SHP77 (cell line): ENCODE data around the gene PRSS50.
A peak's percentile ranks its signal among the peaks of the same experiment; 100 is the strongest.

Experiments
- DNase-seq, 2 experiments: peaks; one replicate each; lab custom pipeline; 2025; lab: John Stamatoyannopoulos, UW

Gene PRSS50

GRCh38 chr3:46692566-46692990, 25.1 kb downstream of the PRSS50 start:
- no peak for DNase-seq

- no peak for DNase-seq
Observed at GRCh38 chr3:46690798-46691197, 26.9 kb downstream of the PRSS50 start.

GRCh38 chr3:46685446-46685845, 32.2 kb downstream of the PRSS50 start:
- DNase-seq: no peak

GRCh38 chr3:46684891-46685290, 32.8 kb downstream of the PRSS50 start:
- no peak for DNase-seq

GRCh38 chr3:46682974-46683373, 34.7 kb downstream of the PRSS50 start:
- DNase-seq: no peak

- DNase-seq: no peak
Observed at GRCh38 chr3:46681856-46682540, 35.7 kb downstream of the PRSS50 start.

- DNase-seq: no peak
Observed at GRCh38 chr3:46681387-46681786, 36.3 kb downstream of the PRSS50 start.

GRCh38 chr3:46680298-46680826, 37.3 kb downstream of the PRSS50 start:
- DNase-seq: no peak

GRCh38 chr3:46679681-46680080, 38.0 kb downstream of the PRSS50 start:
- DNase-seq: no peak

GRCh38 chr3:46678280-46678679, 39.4 kb downstream of the PRSS50 start:
- DNase-seq: no peak

GRCh38 chr3:46677411-46677726, 40.3 kb downstream of the PRSS50 start:
- no peak for DNase-seq

- DNase-seq: no peak
Observed at GRCh38 chr3:46676601-46677410, 40.9 kb downstream of the PRSS50 start.

- peak in 1 of 2 experiments; percentile 13 for DNase-seq
Observed at GRCh38 chr3:46675843-46676567, 41.7 kb downstream of the PRSS50 start.

GRCh38 chr3:46675426-46675825, 42.2 kb downstream of the PRSS50 start:
- no peak for DNase-seq

GRCh38 chr3:46674031-46674845, 43.4 kb downstream of the PRSS50 start:
- DNase-seq: no peak

- no peak for DNase-seq
Observed at GRCh38 chr3:46673151-46674030, 44.3 kb downstream of the PRSS50 start.

GRCh38 chr3:46672349-46672695, 45.3 kb downstream of the PRSS50 start:
- no peak for DNase-seq

- DNase-seq: no peak
Observed at GRCh38 chr3:46671541-46672348, 45.9 kb downstream of the PRSS50 start.

GRCh38 chr3:46670891-46671427, 46.7 kb downstream of the PRSS50 start:
- no peak for DNase-seq
